ENCODE measurements around the gene HOXA11.

Gene HOXA11

GRCh38 chr7:27205325-27206280 is 20.6 kb upstream of the HOXA11 start:
- no peak for DNase-seq (ENCODE audit: low read depth, low spot score)

GRCh38 chr7:27204851-27205322 is 19.9 kb upstream of the HOXA11 start:
- no peak for DNase-seq (ENCODE audit: low read depth, low spot score)

- DNase-seq (ENCODE audit: low read depth, low spot score), result no peak
These were observed 19.0 kb upstream of the HOXA11 start for GRCh38 chr7:27203964-27204594.

GRCh38 chr7:27203365-27203953 is 18.4 kb upstream of the HOXA11 start:
- DNase-seq (ENCODE audit: low read depth, low spot score), result no peak

- DNase-seq (ENCODE audit: low read depth, low spot score), result no peak
These were observed 17.8 kb upstream of the HOXA11 start for GRCh38 chr7:27202862-27203134.

- no peak for DNase-seq (ENCODE audit: low read depth, low spot score)
These were observed 17.2 kb upstream of the HOXA11 start for GRCh38 chr7:27202018-27202861.

GRCh38 chr7:27201580-27202017 is 16.6 kb upstream of the HOXA11 start:
- DNase-seq (ENCODE audit: low read depth, low spot score), result no peak

GRCh38 chr7:27200761-27201579 is 15.9 kb upstream of the HOXA11 start:
- no peak for DNase-seq (ENCODE audit: low read depth, low spot score)

GRCh38 chr7:27199849-27200760 is 15.1 kb upstream of the HOXA11 start, which contains the start of gene HOXA13:
HOXA13 (minus strand) TSS chr7:27200091; CDS start chr7:27200077, 14 bp downstream.
- no peak for DNase-seq (ENCODE audit: low read depth, low spot score)

GRCh38 chr7:27198871-27199801 is 14.1 kb upstream of the HOXA11 start:
- DNase-seq (ENCODE audit: low read depth, low spot score), result no peak

GRCh38 chr7:27198138-27198841 is 13.3 kb upstream of the HOXA11 start:
- no peak for DNase-seq (ENCODE audit: low read depth, low spot score)

- DNase-seq (ENCODE audit: low read depth, low spot score), result no peak
These were observed 12.4 kb upstream of the HOXA11 start for GRCh38 chr7:27197137-27198042.

GRCh38 chr7:27196287-27196767 is 11.3 kb upstream of the HOXA11 start:
- DNase-seq (ENCODE audit: low read depth, low spot score), result peak; percentile 67

- DNase-seq (ENCODE audit: low read depth, low spot score), result no peak
These were observed 9.8 kb upstream of the HOXA11 start for GRCh38 chr7:27194686-27195379.

- no peak for DNase-seq (ENCODE audit: low read depth, low spot score)
These were observed 8.9 kb upstream of the HOXA11 start for GRCh38 chr7:27194002-27194352.

- DNase-seq (ENCODE audit: low read depth, low spot score), result no peak
These were observed 8.4 kb upstream of the HOXA11 start for GRCh38 chr7:27193335-27194001.
